ENCODE results near the gene HES5.

HES5 gene

GRCh38 chr1:2514863-2515762 lies 14.9 kb downstream of the HES5 start:
- no peak for DNase-seq (ENCODE audit: low read depth in 2 of 2)

DNA sequence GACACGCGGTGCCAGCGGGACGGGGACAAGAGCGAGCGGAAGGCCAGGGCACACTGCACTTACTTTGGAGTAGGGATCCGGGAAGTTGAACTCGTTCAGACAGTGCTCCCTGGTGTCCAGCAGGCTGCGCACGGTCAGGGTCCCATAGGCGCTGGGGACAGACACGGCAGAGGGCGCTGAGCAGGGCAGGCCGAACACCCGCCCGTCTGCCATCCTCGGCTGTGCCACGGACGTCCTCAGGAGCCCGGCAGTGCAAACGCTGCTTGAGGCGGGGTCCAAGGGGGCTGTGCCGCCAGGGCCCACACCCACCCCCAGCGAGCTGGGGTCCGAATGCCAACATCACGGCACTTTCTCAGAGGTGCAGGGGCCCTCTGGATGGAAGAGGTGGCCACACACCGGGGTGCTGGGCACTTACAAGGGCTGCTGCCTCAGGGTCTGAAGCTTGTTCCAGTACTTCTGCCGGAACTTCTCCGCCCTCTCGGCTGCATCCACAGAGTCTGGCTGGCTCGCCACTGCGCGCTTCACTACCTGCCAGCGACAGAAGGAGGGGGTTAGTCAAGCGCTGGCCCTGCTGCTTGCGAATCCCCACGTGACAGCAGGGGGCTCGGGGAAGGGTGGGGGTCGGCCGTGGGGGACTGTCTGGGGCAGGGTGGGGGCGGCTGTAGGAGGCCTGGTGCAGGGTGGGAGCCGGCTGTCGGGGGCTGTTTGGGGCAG lies 16.0 kb downstream of the HES5 start:
- no peak for DNase-seq (ENCODE audit: low read depth in 2 of 2)

- no peak for DNase-seq (ENCODE audit: low read depth in 2 of 2)
These were observed 17.1 kb downstream of the HES5 start for GRCh38 chr1:2512862-2513421.

- DNase-seq (ENCODE audit: low read depth in 2 of 2) = no peak
These were observed 19.5 kb downstream of the HES5 start for GRCh38 chr1:2510366-2511155.

GRCh38 chr1:2509589-2509988 lies 20.5 kb downstream of the HES5 start:
- no peak for DNase-seq (ENCODE audit: low read depth in 2 of 2)

DNA sequence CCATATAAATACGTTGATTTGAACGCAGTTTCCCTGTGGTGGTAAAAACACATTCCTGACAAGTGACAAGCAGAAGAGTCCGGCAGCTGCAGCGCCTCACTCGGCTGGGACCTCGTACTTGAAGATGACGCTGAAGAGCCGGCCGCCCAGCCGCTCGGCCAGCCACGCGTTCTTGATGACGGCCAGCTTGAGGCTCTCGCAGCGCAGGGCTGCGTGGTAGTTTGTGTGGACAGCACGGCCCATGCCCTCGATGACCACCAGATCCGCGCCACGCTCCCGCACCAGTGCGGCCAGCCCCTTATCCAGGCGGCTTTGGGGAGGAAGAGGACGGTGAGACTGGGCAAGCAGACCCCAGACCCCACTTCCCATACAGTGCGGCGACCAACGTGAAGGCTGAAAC lies 21.3 kb downstream of the HES5 start:
- DNase-seq (ENCODE audit: low read depth in 2 of 2) = no peak

- DNase-seq (ENCODE audit: low read depth in 2 of 2) = no peak
These were observed 21.9 kb downstream of the HES5 start for GRCh38 chr1:2508180-2508579.

GRCh38 chr1:2507744-2508155 lies 22.3 kb downstream of the HES5 start:
- no peak for DNase-seq (ENCODE audit: low read depth in 2 of 2)

DNA sequence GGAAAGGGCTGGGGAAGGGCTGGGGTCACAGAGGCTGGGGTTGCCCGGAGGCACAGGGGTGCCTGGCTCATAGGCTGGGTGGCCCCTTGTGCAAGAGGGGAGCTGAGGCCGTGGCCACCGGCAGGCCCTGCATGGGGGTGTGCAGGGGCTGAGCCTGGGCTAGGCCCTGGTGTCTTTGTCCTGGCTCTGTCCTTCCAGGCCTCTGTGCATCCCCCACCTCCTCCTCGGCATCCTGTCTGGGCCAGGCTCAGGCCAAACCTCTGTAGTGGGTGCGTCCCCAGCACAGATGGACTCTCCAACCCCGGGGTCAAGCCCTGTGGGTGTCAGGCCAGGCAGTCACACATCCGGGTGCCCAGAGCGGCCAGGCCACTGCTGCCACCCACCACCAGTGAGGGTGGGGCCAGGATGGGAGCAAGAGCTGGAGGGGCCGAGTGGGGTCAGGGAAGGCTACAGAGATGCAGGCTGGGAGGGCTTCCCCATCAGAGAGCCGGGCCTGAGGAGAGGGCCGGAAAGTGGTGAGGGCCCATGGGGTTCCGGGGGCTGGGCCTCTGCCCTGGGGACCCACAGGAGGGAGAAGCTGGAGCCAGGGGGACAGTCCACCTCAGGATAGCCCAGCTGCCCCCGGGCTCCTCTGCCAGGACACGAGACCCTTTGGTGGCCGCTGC lies 23.0 kb downstream of the HES5 start:
- no peak for DNase-seq (ENCODE audit: low read depth in 2 of 2)

GRCh38 chr1:2506007-2506860 lies 23.8 kb downstream of the HES5 start:
- DNase-seq (ENCODE audit: low read depth in 2 of 2) = no peak

GRCh38 chr1:2505461-2505994 lies 24.5 kb downstream of the HES5 start:
- no peak for DNase-seq (ENCODE audit: low read depth in 2 of 2)

GRCh38 chr1:2504949-2505272 lies 25.2 kb downstream of the HES5 start:
- DNase-seq (ENCODE audit: low read depth in 2 of 2) = no peak

GRCh38 chr1:2504225-2504948 lies 25.7 kb downstream of the HES5 start:
- no peak for DNase-seq (ENCODE audit: low read depth in 2 of 2)

DNA sequence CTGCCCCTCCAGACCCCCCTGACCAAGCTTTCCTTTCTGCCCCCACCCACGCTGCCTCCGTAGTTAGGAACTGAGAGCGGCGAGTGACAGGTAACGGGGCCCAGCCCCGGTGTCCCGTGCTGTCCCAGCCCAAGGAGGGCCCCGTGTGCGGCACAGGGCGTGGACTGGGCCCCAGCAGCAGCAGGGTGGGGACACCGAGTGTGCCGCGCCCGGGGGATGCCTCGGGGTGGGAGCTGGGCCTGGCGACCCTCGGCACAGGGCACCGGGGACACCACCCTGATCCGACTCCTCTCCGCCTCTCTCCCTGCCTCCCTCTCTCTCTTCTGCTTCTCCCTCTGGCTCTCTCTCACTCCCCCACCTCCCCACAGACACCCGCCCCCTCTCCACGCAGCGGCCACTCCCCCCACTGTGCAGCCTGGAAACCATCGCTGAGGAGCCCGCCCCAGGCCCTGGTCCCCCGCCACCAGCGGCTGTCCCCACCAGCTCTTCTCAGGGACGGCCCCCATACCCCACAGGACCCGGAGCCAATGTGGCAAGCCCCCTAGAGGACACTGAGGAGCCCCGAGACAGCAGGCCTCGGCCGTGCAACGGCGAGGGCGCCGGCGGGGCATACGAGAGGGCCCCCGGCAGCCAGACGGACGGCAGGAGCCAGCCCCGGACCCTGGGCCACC lies 26.4 kb downstream of the HES5 start:
- no peak for DNase-seq (ENCODE audit: low read depth in 2 of 2)

DNA sequence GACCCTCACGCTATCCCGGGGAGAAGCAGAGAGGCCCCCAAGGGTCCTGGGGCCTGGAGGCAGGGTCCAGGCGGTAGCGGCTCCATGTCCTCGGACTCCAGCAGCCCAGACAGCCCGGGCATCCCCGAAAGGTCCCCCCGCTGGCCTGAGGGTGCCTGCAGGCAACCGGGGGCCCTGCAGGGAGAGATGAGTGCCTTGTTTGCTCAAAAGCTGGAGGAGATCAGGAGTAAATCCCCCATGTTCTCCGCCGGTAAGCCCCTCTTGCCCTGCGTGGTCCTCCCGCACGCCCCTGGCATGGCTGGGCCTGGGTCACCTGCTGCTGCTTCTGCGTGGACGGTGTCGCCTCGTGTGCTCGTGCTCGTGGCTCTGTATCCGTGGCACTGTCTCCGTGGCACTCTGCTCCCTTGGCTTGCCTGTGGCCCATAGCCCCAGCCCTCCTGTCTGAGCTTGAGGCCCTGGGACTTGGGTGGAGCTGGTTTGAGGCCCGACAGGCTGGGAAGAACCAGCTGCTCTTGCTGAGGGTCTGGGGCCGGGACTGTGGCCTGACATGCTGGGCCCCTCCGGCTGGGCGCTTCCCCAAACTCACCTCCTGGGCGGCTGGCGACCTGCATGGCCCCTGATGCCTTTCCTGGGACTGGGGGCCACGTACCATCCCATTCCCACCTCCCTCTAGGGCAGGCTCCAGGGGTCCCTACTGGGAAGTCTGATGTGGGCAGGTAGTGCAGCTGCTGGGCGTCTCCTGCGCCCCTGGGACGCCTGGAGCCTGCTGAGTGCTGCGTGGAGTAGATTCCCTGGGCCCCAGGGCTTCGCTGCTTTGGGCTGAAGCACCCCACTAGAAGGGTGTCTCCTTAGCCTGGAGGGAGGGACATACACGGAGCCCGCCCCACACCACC lies 27.2 kb downstream of the HES5 start:
- no peak for DNase-seq (ENCODE audit: low read depth in 2 of 2)

- no peak for DNase-seq (ENCODE audit: low read depth in 2 of 2)
These were observed 27.9 kb downstream of the HES5 start for GRCh38 chr1:2502210-2502609.

DNA sequence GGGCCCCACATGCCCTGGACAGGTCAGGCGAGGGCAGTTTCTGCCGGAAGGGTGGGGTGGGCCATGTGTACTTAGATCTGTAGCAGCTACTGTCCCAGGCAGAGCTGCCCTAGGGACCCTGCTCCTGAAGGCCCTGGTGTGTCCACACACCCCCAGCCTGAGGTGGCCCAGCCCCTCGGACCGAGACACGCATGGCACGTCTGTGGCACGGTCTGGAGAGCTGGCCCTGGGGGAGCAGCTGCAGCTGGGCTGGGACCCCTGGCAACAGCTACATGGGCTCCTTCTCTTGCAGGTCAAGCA lies 28.3 kb downstream of the HES5 start:
- DNase-seq (ENCODE audit: low read depth in 2 of 2) = no peak

Measured in stimulated activated CD4-positive, alpha-beta T cell treated with anti-CD3 and anti-CD28 coated beads, Interleukin-15, amount 100 ng/mL, for 48 hours (primary cell).